EL (cell line): ENCODE measurements around the gene SP110.
"Not testable (repeated sequence)": the region's sequence is repeated elsewhere in the genome, so short reads cannot be mapped to it uniquely, and the experiment has no call there.

Experiments
- DNase-seq: peaks from one replicate; pipeline ENCODE4 v3.0.0-alpha.2; 2016

SP110 gene

DNA sequence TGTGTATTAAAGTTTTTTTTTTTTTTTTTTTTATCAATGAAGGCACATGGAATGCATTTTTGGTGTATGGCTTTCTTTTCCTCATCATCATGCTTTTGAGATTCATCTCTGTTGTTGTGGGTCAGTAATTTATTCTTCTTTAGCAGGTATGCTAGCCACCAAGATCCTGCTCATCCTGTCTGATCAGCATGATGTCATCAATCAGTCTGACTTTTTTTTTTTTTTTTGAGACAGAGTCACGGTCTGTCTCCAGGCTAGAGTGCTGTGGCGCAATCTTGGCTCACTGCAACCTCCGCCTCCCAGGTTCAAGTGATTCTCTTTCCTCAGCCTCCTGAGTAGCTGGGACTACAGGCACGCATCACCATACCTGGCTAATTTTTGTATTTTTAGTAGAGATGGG is 3.0 kb upstream of the SP110 start:
- not testable (repeated sequence) for DNase-seq

DNA sequence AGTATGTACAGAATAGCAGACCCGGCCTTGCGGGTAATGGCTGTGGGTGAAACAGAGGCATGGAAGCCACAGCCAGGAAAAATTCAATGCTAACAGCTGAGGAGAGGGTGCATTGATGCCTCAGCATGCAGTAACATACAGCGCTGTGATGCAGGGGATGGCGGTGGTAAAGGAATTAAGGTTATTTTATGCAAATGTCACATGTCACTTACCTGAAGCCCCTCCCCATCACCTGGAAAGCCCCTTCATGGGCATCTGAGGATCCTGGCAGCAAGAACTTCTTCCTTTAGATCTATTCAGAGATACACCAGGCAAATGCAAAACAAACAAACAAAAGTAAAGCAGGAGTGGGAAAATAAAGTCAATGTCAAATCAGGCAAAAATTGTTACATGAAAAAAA is 1.7 kb upstream of the SP110 start:
- no peak for DNase-seq

DNA sequence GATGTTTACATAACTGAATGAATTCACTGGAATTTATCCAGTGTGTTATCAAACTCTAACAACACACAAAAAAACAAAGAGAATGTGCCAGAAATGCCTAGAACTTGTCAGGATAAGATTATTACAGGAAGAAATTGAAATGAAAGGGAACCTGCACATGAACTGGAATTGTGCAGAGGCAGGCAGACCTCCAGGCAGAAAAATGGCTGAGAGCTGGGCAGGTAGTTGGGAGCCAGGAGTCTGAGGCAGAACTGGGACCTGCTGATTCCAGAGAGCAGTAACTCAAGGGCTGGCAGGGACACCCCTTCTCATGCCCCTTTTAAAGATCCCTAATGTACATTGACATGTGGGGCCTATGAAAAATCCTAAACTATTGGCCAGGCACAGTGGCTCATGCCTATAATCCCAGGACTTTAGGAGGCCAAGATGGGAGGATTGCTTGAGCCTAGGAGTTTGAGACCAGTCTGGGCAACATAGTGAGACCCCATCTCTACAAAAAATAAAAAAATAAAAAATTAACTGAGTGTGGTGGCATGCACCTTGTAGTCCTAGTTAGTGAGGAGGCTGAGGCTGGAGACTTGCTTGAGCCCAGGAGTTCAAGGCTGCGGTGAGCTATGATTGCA is 674 bp upstream of the SP110 start:
- no peak for DNase-seq

DNA sequence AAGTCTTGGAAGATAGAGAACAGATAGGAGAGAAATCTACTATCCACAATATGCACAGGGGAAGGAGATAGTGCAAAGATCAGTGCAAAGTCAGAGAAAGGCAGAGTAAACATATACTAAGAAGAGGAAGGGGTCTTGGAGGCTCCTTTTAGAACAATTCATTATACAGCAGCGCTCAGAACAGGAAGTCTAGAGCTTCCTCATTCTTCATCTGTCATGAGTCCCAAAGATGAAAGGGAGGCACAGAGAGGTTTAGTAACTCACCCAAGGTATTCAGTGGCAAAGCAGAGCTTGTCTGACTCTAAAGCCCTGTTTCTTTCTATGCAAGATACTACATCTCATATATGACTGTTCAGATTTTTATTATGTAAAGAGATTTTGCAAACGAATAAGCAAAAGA is 1.4 kb downstream of the SP110 start:
- DNase-seq: peak; percentile 9

DNA sequence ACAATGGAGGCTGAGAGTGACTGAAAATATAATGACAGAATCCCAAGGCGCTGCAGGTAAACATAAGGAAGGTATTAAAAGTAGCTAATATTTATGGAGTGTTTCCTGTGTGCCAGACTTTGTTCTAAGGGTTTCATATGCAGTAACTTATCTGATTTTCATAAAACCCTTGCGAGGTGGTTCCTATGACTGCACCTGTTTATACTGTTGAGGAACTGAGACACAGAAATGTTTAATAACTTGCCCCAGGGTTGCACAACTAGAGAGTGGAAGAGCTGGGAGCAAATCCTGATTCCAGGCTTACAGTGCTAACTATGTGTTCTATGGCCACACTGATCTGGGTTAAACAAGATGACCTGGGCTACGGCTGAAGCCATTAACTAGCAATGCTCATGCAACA is 2.4 kb downstream of the SP110 start:
- DNase-seq: no peak

DNA sequence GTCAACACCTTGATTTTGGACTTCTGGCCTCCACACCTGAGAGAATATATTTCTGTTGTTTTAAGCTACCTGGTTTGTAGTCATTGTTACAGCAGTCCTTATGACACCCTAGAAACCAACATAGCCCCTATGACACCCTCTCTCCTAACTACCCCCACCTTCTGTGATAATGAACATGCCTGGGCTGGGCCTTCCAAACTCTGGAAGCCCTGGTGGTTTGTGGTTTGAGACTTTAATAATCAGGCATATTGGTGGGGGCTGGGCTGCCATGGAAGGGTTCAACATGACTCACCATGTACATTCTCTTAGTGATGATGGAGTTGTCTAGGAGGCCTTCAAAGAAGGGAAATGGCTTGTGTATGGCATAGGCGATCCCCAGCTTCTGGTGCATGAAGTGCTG is 3.3 kb downstream of the SP110 start:
- DNase-seq: no peak

DNA sequence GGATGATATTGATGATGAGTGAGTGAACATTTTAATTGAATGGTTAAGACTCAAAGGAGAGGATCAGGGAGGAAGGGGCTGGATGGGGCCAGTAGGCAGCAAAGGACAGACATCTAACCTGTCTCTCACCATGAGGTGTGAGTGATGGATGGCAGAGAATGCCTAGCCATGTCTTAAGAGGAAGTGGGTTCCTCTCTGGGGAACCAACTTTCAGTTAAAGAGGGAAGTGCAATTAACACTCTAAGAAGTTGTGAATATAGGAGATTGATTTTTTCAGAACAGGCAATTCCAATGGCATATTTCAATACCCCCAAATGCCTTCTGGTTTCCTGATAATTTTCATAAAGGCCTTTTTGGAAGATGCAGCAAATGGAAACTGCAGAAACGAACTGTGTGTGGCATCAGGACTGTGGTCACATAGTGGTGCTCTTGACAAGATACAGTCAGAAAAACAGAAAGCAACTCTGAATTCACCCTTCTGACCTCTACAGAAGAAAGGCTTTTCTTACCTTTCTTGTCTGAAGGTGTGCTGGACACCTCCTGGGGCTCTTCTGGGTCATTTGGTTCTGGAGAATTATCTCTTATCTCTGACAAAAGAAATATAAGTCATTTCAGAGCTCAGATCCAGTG is 10.2 kb downstream of the SP110 start:
- no peak for DNase-seq

DNA sequence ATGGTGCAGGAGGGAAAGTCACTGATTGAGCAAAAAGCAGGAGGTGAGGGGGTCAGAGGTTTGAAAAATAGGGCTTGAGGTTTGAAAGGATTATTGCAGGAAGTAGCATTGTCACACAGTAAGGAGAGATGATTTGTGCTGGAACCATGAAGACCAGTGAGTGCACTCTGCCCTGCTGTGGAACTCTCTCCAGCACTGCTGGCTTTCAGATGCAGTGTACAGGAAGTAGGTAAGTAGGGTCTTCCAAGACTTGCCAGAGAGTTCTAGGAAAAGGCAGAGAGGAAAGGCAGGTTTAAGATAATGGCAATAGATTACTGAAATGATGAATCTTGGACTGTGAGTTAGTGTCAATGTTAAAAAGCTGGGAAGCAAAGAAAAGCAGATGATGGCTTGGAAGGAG is 11.2 kb downstream of the SP110 start:
- no peak for DNase-seq

DNA sequence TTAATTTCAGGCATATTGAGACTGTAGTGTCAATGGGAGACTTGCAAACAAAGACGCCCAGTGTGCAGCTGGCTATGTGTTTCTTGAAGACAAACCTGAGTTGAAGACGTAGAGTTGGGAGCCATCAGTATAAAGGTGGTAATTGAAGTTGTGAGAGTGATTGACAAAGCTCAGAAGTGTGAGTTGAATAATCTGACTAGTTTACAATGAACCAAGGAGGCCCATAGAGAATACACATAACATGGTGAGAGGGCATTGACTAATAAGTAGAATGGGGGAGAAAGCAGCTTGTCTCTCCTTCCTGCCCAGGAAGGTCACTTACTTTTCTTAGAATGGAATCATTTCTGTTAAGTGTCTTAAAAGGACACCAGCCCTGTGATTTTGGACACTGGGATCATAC is 14.1 kb downstream of the SP110 start:
- DNase-seq: no peak

DNA sequence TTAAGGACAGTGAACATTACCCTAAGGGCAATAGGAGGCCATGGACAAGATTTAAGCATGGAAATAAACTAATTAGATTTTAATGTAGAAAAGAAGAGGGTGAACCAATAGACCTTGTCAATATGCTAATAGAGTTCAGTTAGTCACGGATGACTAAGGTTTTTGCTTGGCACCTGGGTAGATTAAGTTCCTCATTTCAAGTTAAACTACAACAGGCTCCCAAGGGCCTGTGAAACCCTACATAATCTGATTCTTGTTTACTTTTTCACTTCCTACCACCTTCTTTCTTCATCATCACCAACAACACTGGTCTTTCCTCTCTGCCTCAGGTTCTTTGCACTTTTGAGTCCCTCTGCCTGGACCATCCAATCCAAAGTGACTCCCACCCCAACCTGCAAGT is 14.8 kb downstream of the SP110 start:
- no peak for DNase-seq

DNA sequence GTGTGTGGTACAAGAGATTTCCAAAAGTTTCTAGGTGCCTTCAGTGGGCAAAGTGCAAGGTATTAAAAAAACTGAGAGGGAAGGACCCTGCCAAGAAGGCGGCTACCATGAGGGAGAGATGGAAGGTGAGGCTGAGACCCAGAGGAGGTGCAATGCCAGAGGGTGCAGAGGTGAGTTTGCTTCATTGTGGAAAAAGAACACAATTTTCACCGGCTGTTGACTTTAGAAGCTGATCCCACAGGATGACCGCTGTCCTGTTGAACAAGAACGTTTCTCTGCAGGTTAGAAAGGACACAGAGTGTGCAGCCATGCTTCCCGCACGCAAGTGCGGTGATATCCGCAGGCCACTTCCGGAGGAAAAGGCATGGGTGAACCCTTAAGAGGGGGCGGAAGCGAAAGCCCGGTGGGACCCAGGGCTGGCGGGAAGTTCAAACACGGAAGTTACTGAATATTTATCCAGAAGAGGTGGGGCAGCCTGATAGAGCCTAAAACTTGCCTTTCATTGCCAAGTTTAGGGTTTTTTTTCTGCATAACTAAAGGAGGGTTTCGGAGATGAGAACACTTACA is 16.6 kb downstream of the SP110 start:
- no peak for DNase-seq

DNA sequence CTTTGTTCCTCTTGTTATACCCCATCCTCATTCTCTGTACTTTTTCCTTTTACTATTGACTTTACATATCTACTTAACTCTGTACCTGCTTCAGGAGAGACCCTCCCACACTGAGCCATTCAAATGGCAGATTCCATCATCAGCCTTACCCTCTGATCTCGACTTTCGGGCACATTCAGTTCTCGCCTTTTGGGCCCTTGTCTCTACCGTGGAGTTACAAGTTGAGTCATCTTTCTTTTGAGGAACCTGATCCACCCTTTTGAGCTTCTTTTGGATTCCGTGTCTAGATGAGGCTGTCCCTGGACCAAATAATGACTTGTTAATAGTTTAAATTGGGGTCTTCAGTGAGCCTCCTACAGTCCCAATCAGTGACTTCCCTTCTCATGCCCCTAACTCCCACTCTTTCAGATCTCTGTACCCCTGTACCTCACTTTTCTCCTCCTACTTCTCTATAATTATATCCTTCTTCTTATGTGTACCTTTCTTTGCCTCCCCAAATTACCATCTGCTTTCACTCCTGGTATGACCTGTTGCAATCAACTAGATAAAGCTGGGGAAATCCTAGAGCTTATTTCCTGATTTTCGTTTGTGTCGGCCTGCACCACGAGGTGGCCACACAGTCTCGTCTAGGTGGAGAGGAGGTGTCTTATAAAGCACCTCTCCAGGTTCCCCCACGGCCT is 17.2 kb downstream of the SP110 start:
- no peak for DNase-seq

DNA sequence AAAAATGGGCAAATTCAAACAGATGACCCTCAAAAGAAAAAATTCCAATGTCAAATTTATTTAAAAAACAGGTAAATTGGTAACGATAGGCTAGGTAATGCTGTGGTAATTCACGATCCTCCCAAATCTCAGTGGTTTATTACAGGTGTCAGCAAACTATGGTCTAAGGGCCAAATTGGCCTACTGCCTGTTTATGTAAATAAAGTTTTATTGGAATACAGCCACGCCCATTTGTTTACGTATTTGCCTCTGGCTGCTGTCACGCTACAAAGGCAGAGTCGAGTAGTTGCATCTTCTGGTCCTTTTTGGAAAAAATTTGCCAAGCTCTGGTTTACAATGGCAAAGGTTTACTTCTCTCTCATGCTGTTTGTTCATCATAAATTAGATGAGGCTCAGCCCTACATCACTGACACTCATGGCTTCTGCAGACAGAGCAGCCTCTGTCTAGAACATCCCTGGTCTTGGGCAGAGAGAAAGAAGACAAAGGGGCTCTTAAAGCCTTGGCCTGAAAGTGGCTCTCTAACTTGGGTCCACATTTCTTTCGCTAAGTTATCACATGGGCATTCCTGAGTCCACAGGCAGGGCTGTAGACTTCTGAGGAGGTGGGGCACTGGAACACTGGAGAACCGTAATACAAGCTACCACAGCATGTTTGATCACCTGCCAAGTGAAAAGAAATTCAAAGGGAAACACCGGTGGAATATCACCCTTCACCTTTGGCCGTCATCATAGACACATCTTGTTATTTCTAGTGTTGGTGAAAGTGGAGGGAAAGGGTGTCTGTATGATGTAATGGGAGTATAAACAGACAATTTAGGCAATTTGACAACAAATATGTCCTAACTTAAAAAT is 34.8 kb downstream of the SP110 start:
- peak; percentile 16 for DNase-seq

DNA sequence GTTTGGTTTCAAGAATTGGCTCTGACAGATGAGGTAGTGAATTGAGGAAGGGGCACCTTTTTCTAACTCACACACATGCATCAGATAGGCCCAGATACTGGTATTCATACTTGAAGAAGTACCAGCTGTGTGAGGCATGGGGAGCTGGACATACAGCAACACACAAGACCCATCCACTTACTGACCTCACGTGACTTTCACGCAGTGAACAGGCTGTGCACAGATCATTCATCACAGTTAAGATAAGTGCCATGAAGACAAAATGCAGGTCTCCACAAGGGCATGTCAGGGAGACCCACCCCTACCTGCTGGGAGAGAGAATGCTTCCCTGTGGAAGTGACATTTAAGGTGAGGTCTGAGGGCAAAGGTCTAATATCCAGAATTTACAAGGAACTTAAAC is 38.6 kb downstream of the SP110 start:
- DNase-seq: no peak

DNA sequence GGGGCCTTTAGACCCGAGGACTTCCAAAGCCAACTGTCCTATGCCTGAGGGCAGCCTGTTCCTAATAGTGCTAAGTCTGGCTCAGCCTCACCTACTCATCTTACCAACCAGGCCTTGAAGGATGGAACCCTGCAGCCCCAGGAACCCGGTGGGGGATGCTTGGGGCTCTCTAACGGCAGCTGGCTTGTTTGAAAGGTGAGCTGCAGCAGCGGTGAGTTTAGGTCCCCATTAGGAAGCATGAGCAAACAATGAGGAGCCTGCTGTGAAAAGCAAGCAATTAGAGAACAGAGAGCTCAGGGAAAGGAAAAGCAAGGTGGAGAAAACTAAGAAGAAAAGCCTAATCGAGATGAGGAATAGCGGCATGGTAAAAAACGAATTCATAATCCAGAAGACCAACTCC is 39.9 kb downstream of the SP110 start:
- no peak for DNase-seq

DNA sequence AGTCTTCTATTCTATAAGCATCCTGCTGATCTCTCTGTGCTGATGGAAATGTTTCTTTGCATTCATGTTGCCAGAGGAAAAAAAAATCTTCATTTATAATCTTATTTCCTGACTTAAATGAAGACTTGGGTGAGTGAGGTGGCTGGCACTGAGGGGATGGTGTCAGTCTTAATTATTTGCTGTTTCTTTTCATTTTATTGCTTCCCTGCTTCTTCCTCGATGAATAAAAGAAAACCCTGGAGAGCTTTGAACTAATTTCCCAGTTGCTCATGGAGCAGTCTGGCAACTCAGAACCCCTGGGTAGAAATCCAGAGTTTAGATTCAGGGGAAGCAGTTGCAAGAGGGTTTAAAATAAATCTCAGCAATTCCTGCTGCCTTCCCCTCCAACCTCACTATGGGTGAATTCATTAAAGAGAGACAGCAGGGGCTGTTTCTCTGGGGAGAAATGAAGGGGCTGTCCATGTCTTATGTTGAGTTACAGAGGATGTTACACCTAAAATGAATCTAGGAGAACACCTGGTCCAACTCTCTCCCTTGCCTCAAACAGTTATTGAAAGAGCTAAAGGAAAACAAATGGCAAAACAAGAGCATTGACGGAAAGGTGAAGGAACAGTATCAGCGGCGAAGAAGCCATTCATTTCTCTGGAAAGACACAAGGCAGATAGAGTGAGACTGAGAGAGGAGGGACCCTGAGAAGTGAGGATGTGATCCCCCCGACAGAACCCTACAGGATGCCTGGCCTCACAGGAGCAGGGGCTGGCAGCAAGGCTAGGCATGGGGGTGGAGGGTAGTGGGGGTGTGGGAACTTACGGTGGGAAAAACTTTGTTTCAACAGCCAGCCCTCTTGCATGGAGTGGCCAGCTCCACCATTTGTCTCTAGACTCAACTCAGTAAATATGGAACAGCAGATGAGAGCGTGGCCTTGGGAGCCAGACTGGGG is 41.0 kb downstream of the SP110 start:
- DNase-seq: no peak

DNA sequence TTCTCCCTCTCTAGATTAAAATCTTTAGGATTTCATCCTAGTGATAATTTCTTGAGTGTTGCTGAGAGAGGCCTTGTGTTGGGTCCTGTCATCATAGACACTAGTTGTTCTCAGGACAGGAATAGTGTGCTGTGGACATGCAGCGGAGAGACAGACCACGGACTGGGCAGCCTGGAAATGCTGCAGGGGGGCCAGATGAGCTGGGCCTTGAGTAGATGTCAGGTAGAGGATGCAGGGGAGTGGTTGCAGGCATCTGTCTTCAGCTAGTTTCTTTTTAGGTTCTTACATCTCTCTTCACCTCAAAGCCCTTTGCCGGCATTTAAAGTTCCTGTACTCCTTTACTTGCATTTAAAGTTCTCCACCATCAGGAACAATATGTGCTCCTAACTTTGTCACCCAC is 42.8 kb downstream of the SP110 start:
- DNase-seq: no peak

DNA sequence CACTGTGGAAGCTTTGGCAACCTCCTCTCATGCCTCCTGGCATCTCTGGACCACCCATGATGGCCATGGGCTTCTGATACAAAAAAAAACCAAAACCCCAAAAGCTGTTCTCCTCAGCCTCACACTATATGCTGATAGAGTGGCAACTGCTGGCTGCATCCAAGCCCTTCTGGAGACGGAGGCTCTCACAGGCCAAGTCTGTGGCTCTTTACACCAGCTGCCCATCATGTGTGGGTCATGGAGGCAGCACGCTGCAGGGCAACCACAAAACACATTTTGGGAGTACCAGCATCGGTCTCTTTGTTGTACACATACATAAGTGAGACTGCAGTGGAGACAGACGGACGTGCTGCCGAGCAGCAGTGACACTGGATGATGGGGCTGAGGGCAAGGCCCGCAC is 45.3 kb downstream of the SP110 start:
- DNase-seq: no peak

DNA sequence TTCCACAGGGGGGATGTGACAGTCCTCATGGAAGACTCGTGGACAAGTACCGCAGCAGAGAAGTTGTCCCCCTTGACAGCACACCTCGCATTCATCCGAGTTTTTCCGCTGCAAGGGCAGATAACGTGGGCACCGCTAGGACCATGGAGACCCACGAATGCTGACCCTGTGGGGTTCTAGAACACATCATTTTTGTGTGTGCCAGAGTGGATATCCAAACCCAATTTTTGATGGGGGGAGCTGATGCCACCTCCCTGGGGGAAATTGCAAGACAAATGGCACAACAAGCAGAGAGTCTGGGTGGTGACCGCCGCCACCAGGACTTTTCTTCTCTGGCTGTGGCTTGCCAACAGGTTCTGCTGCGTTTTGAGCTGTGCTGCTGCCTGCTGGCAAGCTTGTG is 46.9 kb downstream of the SP110 start:
- DNase-seq: no peak

DNA sequence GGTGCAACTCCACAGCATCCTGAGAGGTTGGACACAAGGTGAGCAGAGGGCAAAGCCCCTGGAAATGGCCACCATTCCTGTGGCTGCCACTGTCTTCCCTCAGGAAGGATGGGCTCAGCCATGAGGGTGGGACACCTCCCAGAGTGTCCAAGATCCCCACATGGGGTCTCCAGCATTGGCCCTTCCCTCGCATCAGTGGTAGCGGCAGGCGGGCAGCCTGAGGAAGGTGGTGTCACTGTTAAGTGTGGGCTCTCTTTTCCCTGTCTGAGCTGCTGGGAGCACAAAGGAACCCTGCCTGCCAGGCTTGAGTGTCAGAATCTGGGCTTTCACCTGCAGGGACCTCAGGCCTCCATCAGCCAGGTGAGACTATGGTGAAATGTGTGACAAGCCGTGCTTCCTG is 47.6 kb downstream of the SP110 start:
- DNase-seq: no peak

DNA sequence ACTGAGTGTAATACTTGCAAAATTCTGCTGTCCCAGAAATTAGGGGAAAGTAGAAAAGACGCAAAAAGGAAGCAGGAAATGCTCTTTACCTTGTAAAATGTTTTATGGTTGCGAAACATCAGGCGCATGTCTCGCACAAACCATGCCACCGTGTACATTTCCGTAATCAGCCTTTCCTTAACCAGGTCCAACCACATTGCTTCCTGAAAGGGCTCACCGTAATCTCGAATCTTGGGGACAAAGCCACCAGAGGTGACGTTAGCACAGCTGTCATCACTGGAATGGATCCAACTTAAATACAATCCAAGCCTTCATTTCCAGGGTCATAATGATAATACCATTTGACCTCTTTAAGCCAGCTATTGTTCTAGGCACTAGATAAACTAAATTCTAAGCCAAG is 49.3 kb downstream of the SP110 start:
- no peak for DNase-seq

DNA sequence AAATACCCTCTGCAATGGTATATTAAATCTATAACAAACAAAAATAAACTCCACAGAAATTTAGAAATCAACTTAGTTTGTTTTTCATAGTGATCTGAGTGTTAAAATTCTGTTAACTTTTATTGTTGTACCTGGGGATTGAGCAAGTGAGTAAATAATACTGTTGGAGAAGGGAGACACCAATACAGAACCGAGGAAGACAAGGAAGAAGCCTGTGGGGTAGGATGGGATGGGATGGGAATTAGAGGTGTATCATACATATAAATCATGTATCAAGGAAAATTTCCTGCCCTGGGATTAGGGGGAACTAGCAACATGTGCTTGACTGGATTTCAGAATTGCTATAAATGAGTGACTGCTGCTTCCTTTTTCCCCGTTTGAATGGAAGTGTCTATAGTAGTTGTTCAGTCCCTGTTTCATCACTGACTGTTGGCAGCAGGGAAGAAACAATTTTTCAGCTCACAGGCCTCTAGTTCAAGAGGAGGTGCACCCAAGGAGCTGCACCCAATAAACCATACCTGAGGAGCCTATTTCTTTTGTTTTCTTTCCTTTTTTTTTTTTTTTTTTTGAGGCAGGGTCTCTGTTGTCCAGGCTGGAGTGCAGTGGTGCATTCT is 53.1 kb downstream of the SP110 start:
- no peak for DNase-seq
